Activated gamma-delta T cell (primary cell): ENCODE data around the gene HOXD9.

Experiments
- DNase-seq: peaks from one replicate; lab custom pipeline; 2025; lab: John Stamatoyannopoulos, UW

Gene HOXD9

GRCh38 chr2:176137906-176138305 is 15.4 kb downstream of the HOXD9 start:
- DNase-seq: no peak

GRCh38 chr2:176138526-176138922 is 16.0 kb downstream of the HOXD9 start:
- DNase-seq: no peak

DNA sequence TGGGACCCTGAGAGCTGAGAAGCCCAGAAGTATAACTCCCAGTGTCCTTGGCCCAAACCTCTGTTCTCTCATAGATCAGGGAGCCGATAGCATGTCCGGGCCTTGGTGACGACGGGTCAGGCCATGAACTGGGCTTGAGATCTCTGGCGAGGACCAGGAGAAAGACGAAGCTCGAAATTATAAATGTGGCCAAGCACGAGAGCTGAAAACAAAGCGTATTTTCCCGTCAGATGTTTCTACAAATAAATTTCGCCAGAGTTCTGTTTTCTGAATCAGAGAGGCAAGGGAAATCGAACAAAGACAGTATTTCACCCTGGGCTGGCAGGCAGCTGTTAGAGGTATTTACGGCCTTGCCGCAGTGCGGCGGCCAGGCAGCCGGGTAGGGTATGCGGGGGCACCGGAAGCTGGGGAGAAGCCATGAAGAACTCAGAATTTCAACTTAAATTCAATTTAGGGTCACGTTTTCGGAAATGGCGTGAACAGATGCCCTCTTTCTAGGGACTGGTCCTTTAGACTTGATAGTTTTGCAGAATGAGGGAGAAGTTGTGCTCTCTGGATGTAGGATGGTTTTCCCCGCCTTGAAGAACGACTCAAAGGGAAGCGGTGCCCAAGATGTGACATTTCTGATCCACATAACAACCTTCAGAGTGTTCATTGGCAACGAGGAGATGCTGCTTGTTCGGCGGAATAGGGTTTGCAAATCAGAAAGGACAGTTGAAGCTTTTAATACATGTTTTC is 16.6 kb downstream of the HOXD9 start:
- no peak for DNase-seq

- no peak for DNase-seq
Measured at GRCh38 chr2:176139661-176140512, 17.4 kb downstream of the HOXD9 start.

- DNase-seq: no peak
Measured at GRCh38 chr2:176140513-176141317, 18.2 kb downstream of the HOXD9 start.

DNA sequence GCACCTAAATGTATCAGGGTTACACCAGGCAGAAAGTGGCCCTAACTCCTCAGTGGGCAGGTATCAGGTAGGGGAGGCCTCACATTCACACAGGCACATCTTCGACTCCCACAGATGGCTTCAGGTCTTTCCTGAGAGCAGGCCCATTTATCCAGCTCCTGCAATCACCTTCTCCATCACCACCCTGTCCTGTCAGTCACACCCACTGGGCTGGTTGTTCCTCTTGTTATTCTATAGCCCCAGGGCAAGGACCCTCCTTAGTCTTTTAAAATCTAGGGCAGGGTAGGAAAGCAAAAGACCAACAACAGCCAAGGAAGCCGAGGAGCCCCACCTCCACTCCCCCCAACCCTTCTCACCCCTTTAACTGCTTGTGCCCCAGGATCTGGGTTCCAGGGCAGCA is 19.8 kb downstream of the HOXD9 start:
- no peak for DNase-seq

DNA sequence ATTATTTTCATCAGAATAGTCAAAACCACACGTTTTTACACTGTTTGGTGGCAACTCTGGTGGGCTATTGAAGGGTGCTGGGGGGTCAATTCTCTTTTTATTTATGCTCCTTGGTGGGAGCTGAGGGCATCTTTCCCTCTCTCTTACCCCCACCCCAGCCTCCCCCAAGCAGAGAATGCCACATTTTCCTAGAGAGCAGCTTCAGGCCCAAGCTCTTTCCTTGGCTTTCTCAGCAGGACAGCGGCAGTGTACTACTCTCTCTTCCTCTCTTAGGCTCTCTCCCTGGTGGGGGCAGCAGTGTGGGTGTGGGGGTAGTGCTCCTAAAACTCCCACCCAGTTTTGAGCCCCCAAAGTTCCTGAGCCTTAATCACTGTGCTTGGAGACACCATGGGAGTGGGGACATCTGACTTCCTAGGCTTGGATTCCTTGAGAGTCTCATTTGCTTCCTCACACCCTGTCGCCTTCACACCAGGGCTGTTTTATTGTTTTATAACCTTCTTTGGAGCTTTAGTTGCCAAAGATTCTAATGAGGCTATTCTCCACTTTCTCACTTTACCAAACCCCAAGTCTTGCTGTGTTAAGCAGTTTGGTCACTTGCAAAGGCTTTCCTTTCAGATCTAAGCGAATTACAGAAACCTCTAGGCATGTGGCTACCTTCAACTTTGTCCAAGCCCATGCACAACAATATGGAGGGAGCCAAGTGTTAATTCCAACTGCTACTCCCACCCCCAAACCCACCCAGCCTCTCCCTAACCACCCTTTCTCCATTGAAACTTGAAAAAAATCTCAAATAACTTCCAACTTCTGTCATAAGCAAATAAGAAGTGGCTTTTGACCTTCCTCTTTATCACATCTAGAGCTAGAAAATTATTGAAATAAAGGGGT is 22.8 kb downstream of the HOXD9 start:
- no peak for DNase-seq

- no peak for DNase-seq
Measured at GRCh38 chr2:176146101-176146500, 23.6 kb downstream of the HOXD9 start.

DNA sequence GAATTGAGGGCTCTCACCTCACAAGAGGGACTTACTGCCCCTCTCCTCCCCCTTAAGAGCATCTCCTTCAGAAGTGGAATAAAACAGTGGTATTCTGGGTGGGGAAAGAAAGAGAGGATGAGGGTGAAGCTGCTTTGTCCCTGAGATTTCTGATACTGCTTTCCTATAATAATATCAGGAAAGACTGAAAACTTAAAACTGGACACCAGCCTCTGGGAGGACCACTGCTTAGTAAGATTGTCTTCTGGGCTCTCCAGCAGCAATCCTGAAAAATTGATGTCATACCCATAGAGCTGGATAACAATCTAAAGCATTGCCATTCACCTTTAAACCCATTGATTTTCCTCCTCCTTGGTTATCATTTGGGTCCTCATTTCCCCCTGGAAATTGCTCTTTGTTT is 24.1 kb downstream of the HOXD9 start:
- no peak for DNase-seq

DNA sequence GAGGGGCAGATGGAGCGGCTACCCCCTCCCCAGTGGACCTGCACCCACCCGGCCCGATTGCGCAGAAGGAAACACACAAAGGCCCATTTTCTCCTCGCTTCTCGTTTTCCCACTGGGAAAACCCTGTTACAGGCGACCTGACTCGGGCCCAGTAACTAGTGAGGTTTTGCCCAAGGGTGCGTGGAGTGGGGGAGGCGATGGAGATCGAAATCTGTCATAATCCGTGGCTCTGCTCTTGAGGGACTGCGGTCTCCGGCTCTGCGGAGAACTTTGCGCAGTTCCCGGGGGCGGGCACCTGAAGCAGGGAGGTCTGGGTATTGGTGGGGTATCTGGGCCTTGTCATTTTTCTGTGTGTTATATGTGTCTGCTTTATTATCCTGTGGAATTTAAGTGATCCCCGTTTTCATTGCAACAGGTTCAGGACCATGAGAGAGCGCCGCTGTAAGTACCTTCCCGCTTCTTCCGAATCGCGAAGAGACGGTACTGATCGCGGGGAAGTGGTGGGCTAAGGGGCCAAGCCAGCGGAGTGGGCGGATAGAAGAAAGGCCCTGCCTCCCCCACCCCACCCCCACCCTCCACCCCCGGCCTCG is 24.8 kb downstream of the HOXD9 start:
- no peak for DNase-seq

- no peak for DNase-seq
Measured at GRCh38 chr2:176147800-176148496, 25.4 kb downstream of the HOXD9 start.

DNA sequence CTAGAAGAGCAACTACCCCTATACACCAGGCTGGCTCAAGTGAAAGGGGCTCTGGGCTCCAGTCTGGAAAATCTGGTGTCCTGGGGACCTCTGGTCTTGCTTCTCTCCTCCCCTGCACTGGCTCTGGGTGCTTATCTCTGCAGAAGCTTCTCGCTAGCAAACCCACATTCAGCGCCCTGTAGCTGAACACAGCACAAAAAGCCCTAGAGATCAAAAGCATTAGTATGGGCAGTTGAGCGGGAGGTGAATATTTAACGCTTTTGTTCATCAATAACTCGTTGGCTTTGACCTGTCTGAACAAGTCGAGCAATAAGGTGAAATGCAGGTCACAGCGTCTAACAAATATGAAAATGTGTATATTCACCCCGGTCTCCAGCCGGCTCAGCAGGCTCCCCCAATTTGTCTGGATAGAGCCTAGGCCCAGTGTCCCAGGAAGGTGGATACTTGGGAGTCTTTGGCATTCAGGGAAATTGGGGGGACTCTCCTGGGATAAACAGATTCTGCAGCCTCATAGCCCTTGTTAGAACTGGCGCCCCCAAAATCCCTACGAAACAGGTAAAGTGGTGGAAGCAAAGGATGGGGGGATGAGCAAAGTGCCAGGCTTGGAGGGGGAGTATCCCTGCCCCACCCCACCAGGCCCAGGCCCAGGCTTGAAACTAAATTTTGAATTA is 26.4 kb downstream of the HOXD9 start:
- no peak for DNase-seq

DNA sequence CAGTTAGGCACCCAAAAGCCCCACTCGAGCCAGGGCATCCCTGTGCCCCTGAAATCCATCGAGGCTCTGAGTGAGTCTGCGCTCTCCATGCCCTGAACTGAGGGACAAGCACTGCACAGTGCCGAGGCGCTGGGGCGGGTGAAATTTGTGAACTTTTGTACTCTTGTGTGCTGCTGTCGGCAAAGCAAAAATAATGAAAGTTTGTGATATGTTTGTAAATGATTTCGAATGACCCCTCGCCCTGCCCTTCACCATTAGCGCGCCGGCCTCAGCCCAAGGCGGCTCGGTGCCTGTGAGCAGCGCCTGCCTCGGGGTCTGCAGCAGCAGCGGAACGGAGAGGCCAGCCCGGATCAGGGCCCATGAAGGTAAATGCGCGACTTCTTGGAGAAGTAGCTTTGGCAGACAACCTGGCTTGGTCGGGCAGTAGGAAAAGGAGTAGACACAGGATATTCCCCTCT is 27.0 kb downstream of the HOXD9 start:
- DNase-seq: no peak

- no peak for DNase-seq
Measured at GRCh38 chr2:176149939-176150583, 27.5 kb downstream of the HOXD9 start.

DNA sequence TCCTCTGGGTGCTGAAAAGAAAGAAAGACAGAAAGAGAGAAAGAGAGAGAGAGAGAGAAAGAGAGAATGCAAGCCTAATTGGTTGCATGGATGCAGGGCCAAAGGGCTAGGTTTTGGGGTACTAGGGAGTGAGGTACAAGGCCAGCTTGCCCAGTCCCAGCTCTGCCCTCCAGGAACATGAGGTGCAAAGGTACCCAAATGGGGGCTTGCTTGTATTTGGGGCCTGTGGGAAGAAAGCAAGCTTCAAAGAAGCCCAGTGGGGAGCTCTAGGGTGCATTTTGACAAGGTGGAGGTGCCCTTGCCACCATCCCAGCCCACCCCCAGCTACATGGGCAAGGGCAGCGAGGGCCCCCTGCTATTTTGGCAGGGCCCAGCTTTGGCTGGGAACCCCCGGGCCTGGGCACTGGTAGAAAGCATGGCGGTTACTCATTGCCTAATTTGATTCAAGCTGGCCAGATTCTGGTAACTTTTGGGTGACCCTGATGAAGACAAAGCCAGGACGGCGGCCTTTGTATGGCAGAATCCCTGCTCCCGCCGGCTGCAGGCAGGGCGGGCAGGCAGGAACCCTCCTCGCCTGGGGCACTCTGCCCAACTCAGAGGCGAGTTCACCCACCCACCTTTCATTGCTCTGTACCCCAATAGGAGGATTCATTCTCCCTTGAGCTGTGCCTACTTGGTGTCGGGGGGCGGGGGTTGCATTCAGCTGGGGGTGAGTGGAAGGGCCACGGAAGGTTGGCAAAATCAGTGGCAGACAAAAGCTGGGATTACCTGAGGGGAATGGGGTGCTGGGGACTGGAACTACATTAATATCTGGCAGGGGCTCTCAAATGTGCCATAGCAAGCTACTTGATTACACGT is 28.3 kb downstream of the HOXD9 start:
- no peak for DNase-seq

- no peak for DNase-seq
Measured at GRCh38 chr2:176151442-176152287, 29.1 kb downstream of the HOXD9 start, which contains the start of gene HOXD4. Gene HOXD4, plus strand, starts transcription at chr2:176151550. Its CDS starts 84 bp downstream, at chr2:176151634.
